ENCODE data around the gene FGF18. TPM values are rescaled to one million over a fixed set of nuclear protein-coding genes. Genes with fewer than 3 reads are reported as not detected.
"Not testable (repeated sequence)": the region's sequence is repeated elsewhere in the genome, so short reads cannot be mapped to it uniquely, and the experiment has no call there.

Gene FGF18
- total RNA-seq, 1 donor from 2014 or later: not detected

DNA sequence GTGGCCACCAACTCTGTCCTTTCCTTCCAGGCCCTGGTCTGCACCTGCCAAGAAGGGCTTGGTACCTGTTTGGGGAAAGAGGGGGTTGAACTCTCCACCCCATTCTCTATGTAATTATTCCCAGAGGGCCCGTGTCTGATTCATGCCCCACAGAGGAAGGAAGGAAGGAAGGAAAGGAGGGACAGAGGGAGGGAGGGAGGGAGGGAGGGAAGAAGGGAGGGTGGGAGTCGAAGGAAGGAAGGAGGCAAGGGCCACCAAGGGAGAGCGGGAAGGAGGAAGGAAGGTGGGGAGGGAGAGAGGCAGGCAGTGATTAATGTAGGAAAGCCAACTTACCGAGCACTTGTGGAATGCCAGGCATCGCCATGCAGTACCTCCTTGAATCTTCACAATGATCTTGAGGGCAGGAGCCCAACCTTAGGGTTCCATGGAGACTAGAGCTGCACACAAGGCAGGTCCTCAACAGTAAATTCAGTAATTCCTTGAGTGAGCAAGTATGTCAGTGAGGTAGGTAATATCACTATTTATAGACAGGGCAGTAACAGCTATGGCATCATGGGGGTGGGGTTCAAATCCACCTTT is 75.8 kb downstream of the FGF18 start:
- no peak for DNase-seq (ENCODE audit: low read depth in 2 of 2)

DNA sequence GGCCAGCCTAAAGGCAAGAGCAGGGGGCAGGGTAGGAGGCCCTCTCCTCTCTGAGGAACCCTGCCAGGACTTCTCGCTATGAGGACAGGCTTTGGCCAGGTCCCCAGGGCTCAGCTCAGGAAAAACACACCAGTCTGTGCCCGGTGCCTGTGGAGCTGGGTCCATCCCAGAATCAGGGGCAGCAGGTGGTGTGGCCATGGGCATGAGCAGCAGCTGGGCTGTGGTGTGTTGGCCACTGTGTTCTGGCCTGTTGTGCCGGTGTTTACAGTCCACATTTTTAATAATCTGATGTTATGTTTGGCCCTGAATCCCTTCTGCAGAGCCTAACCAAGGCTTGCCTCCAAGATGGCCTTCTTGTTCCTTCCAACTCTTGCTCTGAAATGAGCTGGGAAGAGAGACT is 77.0 kb downstream of the FGF18 start:
- no peak for DNase-seq (ENCODE audit: low read depth in 2 of 2)

DNA sequence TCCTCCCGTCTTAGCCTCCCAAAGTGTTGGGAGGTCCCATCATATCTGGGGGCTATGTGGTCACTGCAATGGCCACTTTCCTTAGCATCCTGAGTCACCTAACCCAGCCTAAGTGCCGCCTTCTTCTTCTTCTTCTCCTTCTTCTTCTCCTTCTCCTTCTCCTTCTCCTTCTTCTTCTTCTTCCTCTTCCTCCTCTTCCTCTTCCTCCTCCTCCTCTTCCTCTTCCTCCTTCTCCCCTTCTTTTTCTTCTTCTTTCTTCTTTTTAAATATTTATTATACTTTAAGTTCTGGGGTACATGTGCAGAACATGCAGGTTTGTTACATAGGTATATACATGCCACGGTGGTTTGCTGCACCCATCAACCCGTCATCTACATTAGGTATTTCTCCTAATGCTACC is 78.0 kb downstream of the FGF18 start:
- DNase-seq (ENCODE audit: low read depth in 2 of 2): not testable (repeated sequence)

DNA sequence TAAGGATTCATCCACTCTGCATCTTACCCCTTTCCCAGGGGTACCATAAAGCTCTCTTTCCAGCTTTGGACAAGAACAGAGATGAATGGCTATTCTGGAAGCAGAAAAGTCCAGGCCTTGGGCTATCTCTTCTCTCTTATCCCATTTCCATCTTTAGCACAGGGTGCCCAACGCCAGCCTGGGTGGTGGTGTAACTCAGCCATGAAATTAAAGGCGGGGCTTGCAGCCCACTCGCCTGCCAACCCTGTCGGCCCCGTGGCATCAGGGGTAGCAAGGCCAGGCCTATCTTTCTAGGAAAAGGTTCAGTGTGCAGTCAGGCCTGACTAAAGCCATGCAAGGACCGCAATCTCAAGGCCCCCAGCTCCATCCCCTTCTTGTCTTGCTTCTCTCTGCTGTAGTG is 78.7 kb downstream of the FGF18 start:
- DNase-seq (ENCODE audit: low read depth in 2 of 2): no peak

DNA sequence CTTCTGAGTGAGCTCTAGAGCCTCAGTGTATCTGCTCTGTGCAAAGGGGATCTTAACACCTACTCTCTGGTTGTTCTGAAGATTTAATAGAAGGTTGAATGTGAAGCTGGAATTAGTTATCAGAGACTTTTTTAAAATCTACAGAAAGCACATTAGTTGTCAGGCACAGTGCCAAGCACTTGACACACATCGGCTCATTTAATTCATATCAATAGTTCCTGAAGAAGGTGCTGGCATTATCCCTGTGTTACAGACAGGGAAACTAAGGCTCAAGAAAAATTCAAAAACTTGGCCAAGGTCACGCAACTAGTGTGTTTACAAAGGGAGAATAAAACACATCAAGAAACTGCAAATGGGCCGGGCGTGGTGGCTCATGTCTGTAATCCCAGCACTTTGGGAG is 80.2 kb downstream of the FGF18 start:
- DNase-seq (ENCODE audit: low read depth in 2 of 2): no peak

DNA sequence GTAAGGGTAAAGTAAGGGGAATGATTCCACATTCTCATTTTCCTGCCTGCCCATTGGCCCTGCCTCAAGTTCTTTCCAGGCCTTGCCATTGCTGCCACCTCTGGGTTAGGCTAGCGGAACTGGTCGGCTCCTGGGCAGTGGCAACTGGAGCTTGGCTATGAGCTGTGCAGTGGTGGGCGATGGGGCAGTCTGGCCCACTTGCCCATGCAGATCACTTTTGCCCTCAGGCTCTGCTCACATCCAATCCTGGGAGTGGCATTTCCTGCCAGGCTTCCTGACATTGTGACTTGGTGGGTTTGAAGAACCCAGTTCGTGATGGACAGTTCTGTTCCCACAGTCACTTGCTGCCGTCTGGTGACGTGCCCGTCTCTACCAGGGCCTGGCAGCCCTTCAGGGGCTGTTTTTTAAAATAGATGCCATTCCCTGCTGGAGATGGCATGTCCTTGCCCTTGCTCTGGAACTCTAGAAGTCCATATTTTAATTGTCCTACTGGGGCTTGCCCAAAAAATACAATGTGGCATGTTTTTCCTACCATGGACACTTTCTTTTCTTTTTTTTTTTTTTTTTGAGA is 86.1 kb downstream of the FGF18 start:
- peak in 1 of 2 donors; percentile 21 for DNase-seq (ENCODE audit: low read depth in 2 of 2)

DNA sequence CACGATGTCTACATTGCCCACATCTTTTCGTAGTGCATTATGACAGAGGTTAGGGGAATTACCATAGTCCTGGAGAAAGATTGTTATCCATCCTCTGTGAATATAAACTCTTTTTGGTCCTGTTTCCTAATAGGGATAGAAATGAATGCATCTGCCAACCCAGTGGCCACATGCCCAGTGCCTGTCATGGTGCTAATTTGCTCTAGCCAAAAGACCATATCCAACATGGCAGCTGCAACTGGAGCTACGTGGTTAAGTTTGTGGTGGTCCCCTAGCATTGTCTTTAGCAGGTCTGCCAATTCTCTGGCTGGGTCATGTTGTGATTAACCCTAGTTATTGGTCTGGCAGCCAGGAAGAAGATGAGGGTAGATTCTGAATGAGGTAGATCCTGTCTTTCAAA is 87.5 kb downstream of the FGF18 start:
- no peak for DNase-seq (ENCODE audit: low read depth in 2 of 2)

Other genes with a start within 250 kb of the FGF18 start
- not detected in 2 replicates for gene TLX3, start 110.4 kb upstream of the FGF18 start, total RNA-seq
- 609 and 839 TPM in 2 replicates for gene NPM1, start 31.8 kb upstream of the FGF18 start, total RNA-seq